HG02588 (cell line): ENCODE data around the gene F12.
"Not testable (repeated sequence)": the region's sequence is repeated elsewhere in the genome, so short reads cannot be mapped to it uniquely, and the experiment has no call there.

ENCODE experiments used
- ATAC-seq: cut with Tn5 transposase; IDR thresholded peaks from one replicate; pipeline ENCODE4 v1.9.1; 2021; ENCODE audit warnings: mild to moderate bottlenecking, moderate library complexity; ENCODE audit not compliant: unreplicated experiment

F12 gene

GRCh38 chr5:177370488-177371119, 38.8 kb downstream of the F12 start:
- ATAC-seq: no peak

- ATAC-seq: no peak
Measured at GRCh38 chr5:177369645-177370440, 39.5 kb downstream of the F12 start.

GRCh38 chr5:177368869-177369644, 40.3 kb downstream of the F12 start:
- ATAC-seq: no peak

- no peak for ATAC-seq
Measured at GRCh38 chr5:177367981-177368868, 41.1 kb downstream of the F12 start.

- no peak for ATAC-seq
Measured at GRCh38 chr5:177367323-177367848, 42.0 kb downstream of the F12 start.

DNA sequence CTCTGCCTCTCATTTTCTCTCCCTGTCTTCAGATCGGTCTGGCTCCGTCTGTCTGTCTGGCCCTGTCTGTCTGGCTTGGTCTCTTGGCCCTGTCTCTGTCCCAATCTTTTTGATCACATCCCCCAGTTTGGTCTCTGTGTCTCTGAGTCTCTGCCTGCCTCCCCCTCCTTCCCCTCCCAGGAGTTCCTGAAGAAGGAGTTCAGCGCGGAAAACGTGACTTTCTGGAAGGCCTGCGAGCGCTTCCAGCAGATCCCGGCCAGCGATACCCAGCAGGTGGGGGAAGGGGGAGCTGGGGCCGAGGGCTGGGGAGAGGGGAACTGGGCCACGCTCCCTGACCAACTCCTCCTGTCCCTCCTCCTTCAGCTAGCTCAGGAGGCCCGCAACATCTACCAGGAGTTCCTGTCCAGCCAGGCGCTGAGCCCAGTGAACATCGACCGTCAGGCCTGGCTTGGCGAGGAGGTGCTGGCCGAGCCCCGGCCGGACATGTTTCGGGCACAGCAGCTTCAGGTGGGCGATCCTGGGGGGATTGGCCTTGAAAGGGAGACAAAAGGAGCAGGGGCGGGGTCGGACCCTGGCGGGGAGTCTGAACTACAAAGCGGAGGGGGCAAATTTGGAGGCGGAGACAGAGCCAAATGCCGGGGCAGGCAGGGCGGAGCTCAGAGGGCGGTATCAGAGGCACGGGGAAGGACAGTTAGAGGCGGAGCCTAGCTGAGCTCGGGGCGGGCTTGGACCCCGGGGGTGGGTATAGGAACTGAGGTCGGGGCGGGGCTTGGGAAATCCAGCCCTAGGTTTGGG, 42.6 kb downstream of the F12 start:
- ATAC-seq: no peak

DNA sequence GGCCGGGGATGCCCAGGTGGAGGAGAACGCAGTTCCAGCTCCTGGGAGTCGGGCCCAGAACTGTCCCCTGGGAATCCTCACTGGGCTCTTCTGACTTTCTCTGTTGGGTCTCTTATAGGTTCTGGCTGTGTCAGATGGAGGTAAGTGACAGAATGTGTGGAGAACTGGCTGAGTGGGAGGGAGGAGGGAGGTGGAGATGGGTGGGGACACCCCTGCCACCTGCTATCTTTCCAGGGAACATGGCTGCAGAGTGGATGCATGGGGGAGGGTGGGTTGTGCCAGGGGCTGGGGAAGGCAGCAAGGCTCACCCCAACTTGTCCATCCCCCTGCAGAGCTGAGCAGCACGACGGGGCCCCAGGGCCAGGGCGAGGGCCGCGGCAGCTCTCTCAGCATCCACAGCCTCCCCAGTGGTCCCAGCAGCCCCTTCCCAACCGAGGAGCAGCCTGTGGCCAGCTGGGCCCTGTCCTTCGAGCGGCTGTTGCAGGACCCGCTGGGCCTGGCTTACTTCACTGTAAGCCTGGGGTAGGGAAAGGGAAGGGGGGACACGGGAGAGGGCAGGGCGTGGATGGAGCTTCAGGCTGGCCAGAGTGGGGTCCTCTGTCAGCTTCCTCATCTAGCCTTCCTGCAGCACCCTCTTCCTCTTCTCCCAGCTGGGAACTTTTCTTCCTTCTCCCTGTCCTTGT, 43.4 kb downstream of the F12 start:
- no peak for ATAC-seq

- ATAC-seq: no peak
Measured at GRCh38 chr5:177364159-177364962, 45.0 kb downstream of the F12 start.

DNA sequence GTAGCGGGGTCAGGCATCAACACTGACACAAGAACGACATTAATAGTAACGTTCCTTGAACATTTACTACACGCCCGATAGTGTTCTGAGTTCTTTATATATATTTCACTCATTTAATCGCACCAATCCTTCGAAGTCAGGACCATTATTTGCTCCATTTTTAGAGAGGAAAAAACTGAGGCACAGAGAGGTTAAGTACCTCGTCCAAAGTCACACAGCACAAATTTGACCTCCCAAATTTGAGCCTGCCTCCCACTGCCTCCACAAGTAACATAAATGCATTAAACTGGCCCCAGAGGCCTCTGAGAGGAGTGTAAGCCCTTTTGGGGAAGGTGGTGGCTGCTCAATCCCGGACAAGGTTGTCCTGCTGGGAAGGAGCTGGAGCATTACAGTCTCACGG, 45.8 kb downstream of the F12 start:
- no peak for ATAC-seq

- ATAC-seq: peak; percentile 37
Measured at GRCh38 chr5:177362610-177363507, 46.5 kb downstream of the F12 start.

GRCh38 chr5:177362292-177362609, 47.1 kb downstream of the F12 start:
- no peak for ATAC-seq

DNA sequence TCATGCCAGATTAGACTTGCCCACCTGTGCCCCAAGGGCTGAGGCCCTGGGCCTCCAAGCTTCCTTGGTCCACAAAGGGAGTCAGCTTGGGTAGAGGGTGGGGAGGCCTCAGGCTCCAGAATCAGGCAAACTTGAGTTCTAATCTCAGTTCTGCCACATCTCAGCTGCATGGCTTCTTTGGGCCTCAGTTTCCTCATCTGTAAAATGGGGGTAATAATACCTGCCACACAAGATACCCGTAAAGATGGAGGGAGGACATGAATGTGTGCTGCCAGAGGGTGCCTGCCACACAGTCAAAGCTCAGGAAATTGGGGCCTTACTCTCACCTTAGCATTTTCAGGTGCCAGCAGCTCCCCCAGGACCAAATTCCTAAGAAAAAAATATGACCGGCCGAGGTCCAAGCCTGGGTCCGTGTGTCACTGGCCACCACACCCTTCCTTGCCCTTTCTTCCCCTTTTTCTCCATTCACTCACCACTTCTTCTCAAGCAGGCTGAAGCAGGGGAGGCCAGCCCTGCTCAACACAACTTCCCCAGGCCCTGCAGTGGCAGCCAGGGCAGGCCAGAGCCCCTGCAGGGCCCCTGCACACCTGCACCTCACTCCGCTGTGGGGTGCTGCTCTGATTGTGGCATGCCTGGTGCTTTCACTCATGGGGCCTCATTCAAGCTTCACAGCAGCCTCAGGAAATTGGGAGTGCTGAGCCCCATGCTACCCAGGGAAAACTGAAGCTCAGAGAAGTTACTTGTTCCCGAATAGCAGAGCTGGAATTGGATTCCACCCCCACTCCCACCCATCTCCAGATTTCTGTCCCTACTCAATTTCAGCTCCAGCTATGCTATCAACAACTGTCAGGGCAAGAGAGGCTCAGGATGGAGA, 47.7 kb downstream of the F12 start:
- no peak for ATAC-seq

DNA sequence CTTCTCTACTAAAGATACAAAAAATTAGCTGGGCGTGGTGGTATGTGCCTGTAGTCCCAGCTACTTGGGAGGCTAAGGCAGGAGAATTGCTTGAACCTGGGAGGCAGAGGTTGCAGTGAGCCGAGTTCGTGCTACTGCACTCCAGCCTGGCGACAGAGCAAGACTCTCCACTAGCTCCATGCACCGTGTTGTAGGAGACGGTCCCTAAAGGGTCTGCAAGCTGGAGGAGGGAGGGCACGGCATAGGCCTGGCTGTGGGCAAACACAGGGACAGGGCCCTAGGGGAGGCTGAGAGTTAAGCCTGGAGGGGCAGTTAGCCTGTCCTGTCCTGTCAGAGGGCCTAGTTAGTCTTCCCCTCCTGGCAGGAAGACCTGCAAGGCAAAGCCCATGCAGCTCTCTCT, 48.6 kb downstream of the F12 start:
- not testable (repeated sequence) for ATAC-seq

- no peak for ATAC-seq
Measured at GRCh38 chr5:177359860-177360259, 49.5 kb downstream of the F12 start.

GRCh38 chr5:177359451-177359851, 49.9 kb downstream of the F12 start:
- no peak for ATAC-seq

- no peak for ATAC-seq
Measured at GRCh38 chr5:177358370-177358819, 51.0 kb downstream of the F12 start.
